ENCODE results near the gene OSTF1.
A peak's percentile ranks its signal among the peaks of the same experiment; 100 is the strongest.

Gene OSTF1

GRCh38 chr9:75081632-75082031 lies 6.7 kb upstream of the OSTF1 start:
- DNase-seq = no peak
- no peaks in the 10 kb centered on the region for H3K27me3 ChIP-seq

GRCh38 chr9:75083188-75083970 lies 4.9 kb upstream of the OSTF1 start:
- Histone ChIP-seq H3K4me3 (ENCODE audit: low read depth, low read length) (no peak overlapping the region), H3K4me1 (peaks cover 10% of the 10 kb centered on the region; the same call in 1 of the 2 replicates), H3K36me3 (no peaks in the 10 kb centered on the region), H3K9me3 (no peaks in the 10 kb centered on the region), H3K27me3 (no peaks in the 10 kb centered on the region)
- no peak for TF ChIP-seq CTCF (IDR thresholded peaks at IDR 0.05; ENCODE audit: low read depth, low read length)
- no peak for DNase-seq

More at GRCh38 chr9:75081632-75082031, 6.7 kb upstream of the OSTF1 start:
- Histone ChIP-seq H3K36me3 (no peaks in the 10 kb centered on the region), H3K4me1 (peaks cover 10% of the 10 kb centered on the region; the same call in 1 of the 2 replicates), H3K4me3 (ENCODE audit: low read depth, low read length) (no peak overlapping the region), H3K9me3 (no peaks in the 10 kb centered on the region)
- TF ChIP-seq CTCF (IDR thresholded peaks at IDR 0.05; ENCODE audit: low read depth, low read length) = no peak

GRCh38 chr9:75084081-75084672 lies 4.1 kb upstream of the OSTF1 start:
- Histone ChIP-seq H3K4me1 (peaks cover 10% of the 10 kb centered on the region; the same call in 1 of the 2 replicates), H3K36me3 (no peaks in the 10 kb centered on the region), H3K4me3 (ENCODE audit: low read depth, low read length) (no peak overlapping the region), H3K9me3 (no peaks in the 10 kb centered on the region), H3K27me3 (no peaks in the 10 kb centered on the region)
- no peak for TF ChIP-seq CTCF (IDR thresholded peaks at IDR 0.05; ENCODE audit: low read depth, low read length)
- peak; percentile 40 for DNase-seq

GRCh38 chr9:75085640-75086039 lies 2.7 kb upstream of the OSTF1 start:
- Histone ChIP-seq H3K36me3 (no peaks in the 10 kb centered on the region), H3K27me3 (no peaks in the 10 kb centered on the region), H3K9me3 (no peaks in the 10 kb centered on the region), H3K4me1 (peaks cover 13% of the 10 kb centered on the region; the same call in 1 of the 2 replicates), H3K4me3 (ENCODE audit: low read depth, low read length) (no peak overlapping the region)
- TF ChIP-seq CTCF (IDR thresholded peaks at IDR 0.05; ENCODE audit: low read depth, low read length) = no peak
- no peak for DNase-seq

GRCh38 chr9:75086541-75087288 lies 1.6 kb upstream of the OSTF1 start:
- Histone ChIP-seq H3K4me3 (ENCODE audit: low read depth, low read length) (no peak overlapping the region), H3K4me1 (peaks cover 13% of the 10 kb centered on the region; the same call in 1 of the 2 replicates), H3K36me3 (no peaks in the 10 kb centered on the region), H3K9me3 (no peaks in the 10 kb centered on the region), H3K27me3 (no peaks in the 10 kb centered on the region)
- TF ChIP-seq CTCF (IDR thresholded peaks at IDR 0.05; ENCODE audit: low read depth, low read length) = no peak
- no peak for DNase-seq
